GM12891 (cell line): ENCODE measurements around the gene CLVS2.

Experiments used
- DNase-seq: peaks from one replicate; pipeline ENCODE4 v3.0.0; 2011; ENCODE audit warnings: low spot score; ENCODE audit not compliant: insufficient read length
- FAIRE-seq: peaks from 2 replicates; lab custom pipeline; 2011; peaks lifted over from hg19 to GRCh38; lab: Jason Lieb, UNC
- PAX5 ChIP-seq: IDR thresholded peaks from 2 replicates; pipeline ENCODE4 v1.6.1; 2011; ENCODE audit warnings: low read length, moderate library complexity, mild to moderate bottlenecking; ENCODE audit not compliant: insufficient read depth, severe bottlenecking
- POLR2A ChIP-seq: IDR thresholded peaks from 2 replicates; pipeline ENCODE4 v1.6.1; 2011; ENCODE audit warnings: low read depth, low read length, control low read depth
- POLR2AphosphoS5 ChIP-seq: IDR thresholded peaks from 2 replicates; pipeline ENCODE4 v1.6.1; 2011; ENCODE audit warnings: low read depth, low read length, control low read depth
- POU2F2 ChIP-seq: IDR thresholded peaks from 2 replicates; pipeline ENCODE4 v1.6.1; 2011; ENCODE audit warnings: low read depth, mild to moderate bottlenecking, control low read depth, low read length, moderate library complexity
- SPI1 ChIP-seq: IDR thresholded peaks from 2 replicates; pipeline ENCODE4 v1.6.1; 2011; ENCODE audit warnings: low read depth, low read length, control low read depth
- TAF1 ChIP-seq: IDR thresholded peaks from 2 replicates; pipeline ENCODE4 v1.6.1; 2011; ENCODE audit warnings: low read depth, low read length, control low read depth

The CLVS2 gene

GRCh38 chr6:123053602-123054225 lies 57.7 kb downstream of the CLVS2 start:
- DNase-seq (no peak), FAIRE-seq (no peak)
- TF ChIP-seq SPI1 (no peak), POU2F2 (no peak), POLR2A (no peak), PAX5 (no peak), POLR2AphosphoS5 (no peak), TAF1 (no peak)

- FAIRE-seq (no peak), DNase-seq (no peak)
- TF ChIP-seq TAF1 = no peak
- TF ChIP-seq POU2F2 = no peak
- TF ChIP-seq POLR2A = no peak
- no peak for TF ChIP-seq POLR2AphosphoS5
- TF ChIP-seq SPI1 = no peak
Measured at GRCh38 chr6:123055256-123055655, 59.2 kb downstream of the CLVS2 start.

- TF ChIP-seq SPI1 = no peak
- no peak for TF ChIP-seq POU2F2
- TF ChIP-seq PAX5 = no peak
- TF ChIP-seq POLR2A = no peak
- TF ChIP-seq TAF1 = no peak
- TF ChIP-seq POLR2AphosphoS5 = no peak
- DNase-seq (no peak), FAIRE-seq (no peak)
Measured at GRCh38 chr6:123062670-123063069, 66.6 kb downstream of the CLVS2 start.

GRCh38 chr6:123064038-123064437 lies 68.0 kb downstream of the CLVS2 start:
- FAIRE-seq (no peak), DNase-seq (no peak)
- TF ChIP-seq POLR2A = no peak
- no peak for TF ChIP-seq POU2F2
- TF ChIP-seq TAF1 = no peak
- TF ChIP-seq POLR2AphosphoS5 = no peak
- no peak for TF ChIP-seq SPI1
- no peak for TF ChIP-seq PAX5

- no peak for TF ChIP-seq POU2F2
- no peak for TF ChIP-seq SPI1
- TF ChIP-seq POLR2AphosphoS5 = no peak
- TF ChIP-seq TAF1 = no peak
- no peak for TF ChIP-seq POLR2A
- no peak for TF ChIP-seq PAX5
- no peak for DNase-seq
- no peak for FAIRE-seq
Measured at GRCh38 chr6:123074616-123075015, 78.6 kb downstream of the CLVS2 start.

- DNase-seq = no peak
- FAIRE-seq = no peak
- TF ChIP-seq PAX5 (no peak), POU2F2 (no peak), SPI1 (no peak), POLR2A (no peak), TAF1 (no peak)
Measured at GRCh38 chr6:123085403-123085802, 89.4 kb downstream of the CLVS2 start.

GRCh38 chr6:123089226-123089625 lies 93.2 kb downstream of the CLVS2 start:
- no peak for DNase-seq
- FAIRE-seq = no peak
- TF ChIP-seq POLR2A = no peak
- no peak for TF ChIP-seq POU2F2
- no peak for TF ChIP-seq PAX5
- TF ChIP-seq SPI1 = no peak
- TF ChIP-seq POLR2AphosphoS5 = no peak
- TF ChIP-seq TAF1 = no peak

GRCh38 chr6:123091091-123091895 lies 95.3 kb downstream of the CLVS2 start:
- DNase-seq (no peak), FAIRE-seq (no peak)
- no peak for TF ChIP-seq POU2F2
- no peak for TF ChIP-seq PAX5
- TF ChIP-seq POLR2A = no peak
- TF ChIP-seq SPI1 = no peak
- no peak for TF ChIP-seq TAF1
- TF ChIP-seq POLR2AphosphoS5 = no peak

GRCh38 chr6:123091896-123092271 lies 95.8 kb downstream of the CLVS2 start:
- no peak for DNase-seq

More at GRCh38 chr6:123091896-123092271, 95.8 kb downstream of the CLVS2 start:
- TF ChIP-seq POLR2A (no peak), PAX5 (no peak)
- FAIRE-seq = no peak
